ENCODE data around the gene LIN54.

Gene LIN54

GRCh38 chr4:82890901-82891706 is 119.5 kb downstream of the LIN54 start, which contains the start of gene SEC31A:
SEC31A (minus strand) TSS chr4:82891153; CDS start chr4:82881936, 9,217 bp downstream.
- H3K4me3 ChIP-seq (ENCODE audit: low read length), result peak within 1 kb of the TSS; percentile 97
- peak within 1 kb of the TSS; percentile 98 for H3K9ac ChIP-seq (ENCODE audit: low read depth, low read length)
- H3K9me3 ChIP-seq (ENCODE audit: insufficient read depth, low read depth, low read length), result no peaks in the 10 kb centered on the region
- peaks cover 7% of the 10 kb centered on the region; the same call in 1 of the 2 replicates for H3K4me1 ChIP-seq (ENCODE audit: insufficient read depth, low read length)
- WGBS, result under 1% methylated on average over 71 of the region's 71 CpGs
- H3K27ac ChIP-seq (ENCODE audit: low read depth, low read length), result peak within 1 kb of the TSS; percentile 96
- peaks cover 34% of the 10 kb centered on the region for H3K36me3 ChIP-seq (ENCODE audit: insufficient read depth, low read length)
- H3K27me3 ChIP-seq (ENCODE audit: insufficient read depth, low read length), result no peaks in the 10 kb centered on the region

- H3K27ac ChIP-seq (ENCODE audit: low read depth, low read length), result peak overlapping the region; percentile 96
- H3K4me3 ChIP-seq (ENCODE audit: low read length), result peak overlapping the region; percentile 97
- H3K4me1 ChIP-seq (ENCODE audit: insufficient read depth, low read length), result peaks cover 7% of the 10 kb centered on the region; the same call in 1 of the 2 replicates
- no peaks in the 10 kb centered on the region for H3K27me3 ChIP-seq (ENCODE audit: insufficient read depth, low read length)
- H3K9ac ChIP-seq (ENCODE audit: low read depth, low read length), result peak overlapping the region; percentile 98
- peaks cover 31% of the 10 kb centered on the region for H3K36me3 ChIP-seq (ENCODE audit: insufficient read depth, low read length)
- no peaks in the 10 kb centered on the region for H3K9me3 ChIP-seq (ENCODE audit: insufficient read depth, low read depth, low read length)
- under 1% methylated on average over 16 of the region's 16 CpGs for WGBS
Measured at GRCh38 chr4:82890528-82890900, 120.1 kb downstream of the LIN54 start.

- H3K36me3 ChIP-seq (ENCODE audit: insufficient read depth, low read length), result peaks cover 22% of the 10 kb centered on the region
- 92% methylated on average over 5 of the region's 6 CpGs for WGBS
- H3K4me3 ChIP-seq (ENCODE audit: low read length), result peak overlapping the region; percentile 97
- H3K27me3 ChIP-seq (ENCODE audit: insufficient read depth, low read length), result no peaks in the 10 kb centered on the region
- no peaks in the 10 kb centered on the region for H3K9me3 ChIP-seq (ENCODE audit: insufficient read depth, low read depth, low read length)
- H3K4me1 ChIP-seq (ENCODE audit: insufficient read depth, low read length), result peaks cover 7% of the 10 kb centered on the region; the same call in 1 of the 2 replicates
- H3K9ac ChIP-seq (ENCODE audit: low read depth, low read length), result no peak overlapping the region
- no peak overlapping the region for H3K27ac ChIP-seq (ENCODE audit: low read depth, low read length)
Measured at GRCh38 chr4:82889287-82889686, 121.3 kb downstream of the LIN54 start.

GRCh38 chr4:82886147-82886942 is 124.3 kb downstream of the LIN54 start:
- Histone ChIP-seq H3K36me3 (ENCODE audit: insufficient read depth, low read length) (peaks cover 18% of the 10 kb centered on the region), H3K4me3 (ENCODE audit: low read length) (no peak overlapping the region), H3K27ac (ENCODE audit: low read depth, low read length) (no peak overlapping the region), H3K9me3 (ENCODE audit: insufficient read depth, low read depth, low read length) (no peaks in the 10 kb centered on the region), H3K9ac (ENCODE audit: low read depth, low read length) (no peak overlapping the region; the same call in 1 of the 2 replicates), H3K4me1 (ENCODE audit: insufficient read depth, low read length) (0 out of 2 replicates have a peak, but pooled peaks cover 7% of the 10 kb centered on the region), H3K27me3 (ENCODE audit: insufficient read depth, low read length) (no peaks in the 10 kb centered on the region)
- 93% methylated on average over 5 of the region's 5 CpGs for WGBS

- Histone ChIP-seq H3K36me3 (ENCODE audit: insufficient read depth, low read length) (peaks cover 25% of the 10 kb centered on the region), H3K27me3 (ENCODE audit: insufficient read depth, low read length) (no peaks in the 10 kb centered on the region), H3K4me1 (ENCODE audit: insufficient read depth, low read length) (0 out of 2 replicates have a peak, but pooled peaks cover 7% of the 10 kb centered on the region), H3K9me3 (ENCODE audit: insufficient read depth, low read depth, low read length) (no peaks in the 10 kb centered on the region), H3K9ac (ENCODE audit: low read depth, low read length) (no peak overlapping the region), H3K27ac (ENCODE audit: low read depth, low read length) (no peak overlapping the region), H3K4me3 (ENCODE audit: low read length) (no peak overlapping the region)
Measured at GRCh38 chr4:82885410-82885809, 125.2 kb downstream of the LIN54 start.
